Measurements from ENCODE around the gene MYO1E. TPM values are rescaled to one million over a fixed set of nuclear protein-coding genes. Genes with fewer than 3 reads are reported as not detected.

Gene MYO1E
- total and polyA plus RNA-seq, 4 donors = 6.7 to 70.9 (median 21.6) TPM

GRCh38 chr15:59251001-59251845 is 121.4 kb downstream of the MYO1E start:
- Histone ChIP-seq H3K9ac (ENCODE audit: low read depth in 1 of 2, low read length in 2 of 2) (no peak overlapping the region), H3K9me3 (ENCODE audit: control insufficient read depth in 4 of 4, low read length in 3 of 4) (no peaks in the 10 kb centered on the region), H3K27ac (ENCODE audit: low read depth in 1 of 2, low read length in 2 of 2) (peak overlapping the region in 1 of 2 donors; percentile 23), H3K27me3 (ENCODE audit: control insufficient read depth in 4 of 4, insufficient read depth in 4 of 4, low read length in 3 of 4) (no peaks in the 10 kb centered on the region), H3K4me1 (ENCODE audit: control insufficient read depth in 4 of 4, insufficient read depth in 4 of 4, low read length in 3 of 4) (peaks cover 3 to 26% (median 17%) of the 10 kb centered on the region in 4 donors), H3K36me3 (ENCODE audit: control insufficient read depth in 4 of 4, insufficient read depth in 3 of 4, low read depth in 1 of 4, low read length in 3 of 4) (peaks cover 0 to 6% (median 0%) of the 10 kb centered on the region in 4 donors), H3K4me3 (ENCODE audit: low read depth in 1 of 3, low read length in 3 of 3) (no peak overlapping the region)
- DNase-seq (ENCODE audit: low spot score) = no peak
- WGBS = 53% methylated on average over 7 of the region's 7 CpGs
- TF ChIP-seq RAD21 (IDR thresholded peaks at IDR 0.05) = no peak
- TF ChIP-seq RXRA (IDR thresholded peaks at IDR 0.05) = peak in 1 of 2 donors; percentile 35
- peak in 1 of 2 donors; percentile 11 for TF ChIP-seq HNF4A (conservative IDR thresholded peaks at IDR 0.05)
- TF ChIP-seq FOXA2 (IDR thresholded peaks at IDR 0.05) = peak; percentile 15

- 87% methylated on average over 13 of the region's 13 CpGs for WGBS
These were observed 122.4 kb downstream of the MYO1E start for GRCh38 chr15:59250249-59250648.

More at GRCh38 chr15:59250249-59250648, 122.4 kb downstream of the MYO1E start:
- TF ChIP-seq, protein P1, sequence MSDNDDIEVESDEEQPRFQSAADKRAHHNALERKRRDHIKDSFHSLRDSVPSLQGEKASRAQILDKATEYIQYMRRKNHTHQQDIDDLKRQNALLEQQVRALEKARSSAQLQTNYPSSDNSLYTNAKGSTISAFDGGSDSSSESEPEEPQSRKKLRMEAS (IDR thresholded peaks at IDR 0.05) = no peak
- TF ChIP-seq NR2F2 (IDR thresholded peaks at IDR 0.05) (no peak), EGR1 (IDR thresholded peaks at IDR 0.05; ENCODE audit: low read depth in 2 of 2) (no peak), REST (IDR thresholded peaks at IDR 0.05) (no peak), RAD21 (IDR thresholded peaks at IDR 0.05) (no peak), YY1 (IDR thresholded peaks at IDR 0.05) (no peak), TAF1 (conservative IDR thresholded peaks at IDR 0.05) (no peak), CTCF (IDR thresholded peaks at IDR 0.05; ENCODE audit: low read depth, low read length, missing input control) (no peak), GABPA (IDR thresholded peaks at IDR 0.05 in 1 of 2, conservative IDR thresholded peaks at IDR 0.05 in 1 of 2) (no peak), FOXA1 (IDR thresholded peaks at IDR 0.05) (no peak), HNF4A (conservative IDR thresholded peaks at IDR 0.05) (no peak), FOXA2 (IDR thresholded peaks at IDR 0.05) (no peak), SP1 (IDR thresholded peaks at IDR 0.05) (no peak), HNF4G (IDR thresholded peaks at IDR 0.05) (no peak), RXRA (IDR thresholded peaks at IDR 0.05) (no peak), JUND (IDR thresholded peaks at IDR 0.05) (no peak), ZBTB33 (IDR thresholded peaks at IDR 0.05) (no peak)
- TF ChIP-seq, protein P2, sequence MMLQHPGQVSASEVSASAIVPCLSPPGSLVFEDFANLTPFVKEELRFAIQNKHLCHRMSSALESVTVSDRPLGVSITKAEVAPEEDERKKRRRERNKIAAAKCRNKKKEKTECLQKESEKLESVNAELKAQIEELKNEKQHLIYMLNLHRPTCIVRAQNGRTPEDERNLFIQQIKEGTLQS (IDR thresholded peaks at IDR 0.05) = no peak
- Histone ChIP-seq H3K9ac (ENCODE audit: low read depth in 1 of 2, low read length in 2 of 2) (no peak overlapping the region), H3K27me3 (ENCODE audit: control insufficient read depth in 4 of 4, insufficient read depth in 4 of 4, low read length in 3 of 4) (no peaks in the 10 kb centered on the region), H3K4me1 (ENCODE audit: control insufficient read depth in 4 of 4, insufficient read depth in 4 of 4, low read length in 3 of 4) (peaks cover 3 to 19% (median 15%) of the 10 kb centered on the region in 4 donors), H3K36me3 (ENCODE audit: control insufficient read depth in 4 of 4, insufficient read depth in 3 of 4, low read depth in 1 of 4, low read length in 3 of 4) (peaks cover 0 to 6% (median 0%) of the 10 kb centered on the region in 4 donors), H3K9me3 (ENCODE audit: control insufficient read depth in 4 of 4, low read length in 3 of 4) (no peaks in the 10 kb centered on the region), H3K4me3 (ENCODE audit: low read depth in 1 of 3, low read length in 3 of 3) (no peak overlapping the region), H3K27ac (ENCODE audit: low read depth in 1 of 2, low read length in 2 of 2) (no peak overlapping the region)
- DNase-seq (ENCODE audit: low spot score) = no peak

All from liver (tissue), 9 donors.